CD4-positive, alpha-beta T cell (primary cell): ENCODE data around the gene HRK. TPM values are rescaled to one million over a fixed set of nuclear protein-coding genes. Genes with fewer than 3 reads are reported as not detected.

Experiments used
- ATAC-seq: fragments of 200-7000 bp; cut with Tn5 transposase; one replicate; pipeline ENCODE4 v1.10.0; 2022; ENCODE audit warnings: mild to moderate bottlenecking; ENCODE audit not compliant: poor library complexity
- CTCF ChIA-PET: fragments of 350-600 bp; sonication (Branson Sonifier 250); formaldehyde crosslinking; loops from one replicate; lab custom pipeline; 2021; ENCODE audit warnings: antibody characterized with exemption, inconsistent platforms; lab: Charles Lee
- POLR2A ChIA-PET: fragments of 350-600 bp; sonication (Branson Sonifier 250); formaldehyde crosslinking; loops from one replicate; lab custom pipeline; 2021; ENCODE audit warnings: antibody characterized with exemption, inconsistent platforms; lab: Charles Lee
- DNase-seq, 14 experiments: peaks; one replicate each; pipeline ENCODE4 v3.0.0-alpha.2; 2013 to 2020; ENCODE audit warnings: mixed read lengths in 2 of 14
- H3K27ac ChIP-seq, 2 donors: one replicate each; pipeline versions ENCODE4 v1.5.1 to v1.7.0; 2013; ENCODE audit warnings: low read length in 2 of 2, low read depth in 1 of 2, mild to moderate bottlenecking in 1 of 2
- H3K27me3 ChIP-seq, 2 experiments: 1 replicate in 1 of 2; 2 replicates in 1 of 2; pipeline versions ENCODE4 v1.6.1 to v1.7.0; 2013; ENCODE audit warnings: low read length in 2 of 2, control low read depth in 1 of 2, mild to moderate bottlenecking in 1 of 2, moderate library complexity in 1 of 2; ENCODE audit not compliant: insufficient read depth in 2 of 2, control insufficient read depth in 1 of 2
- H3K36me3 ChIP-seq: one replicate; pipeline ENCODE4 v1.6.1; 2013; ENCODE audit warnings: low read length, control low read depth; ENCODE audit not compliant: insufficient read depth
- H3K4me1 ChIP-seq: one replicate; pipeline ENCODE4 v1.6.1; 2013; ENCODE audit warnings: low read length, control low read depth; ENCODE audit not compliant: insufficient read depth
- H3K4me3 ChIP-seq: one replicate; pipeline ENCODE4 v1.5.1; 2013; ENCODE audit warnings: mild to moderate bottlenecking, low read length, moderate library complexity
- H3K9me3 ChIP-seq, 2 experiments: 1 replicate in 1 of 2; 2 replicates in 1 of 2; pipeline versions ENCODE4 v1.6.1 to v1.7.0; 2013; ENCODE audit warnings: low read length in 2 of 2, mild to moderate bottlenecking in 2 of 2, control low read depth in 1 of 2, moderate library complexity in 1 of 2; ENCODE audit not compliant: control insufficient read depth in 1 of 2, insufficient read depth in 1 of 2
- H3K27ac Mint-ChIP-seq: one replicate; pipeline ENCODE4 v1.8.0; 2020; ENCODE audit warnings: mixed read lengths
- H3K27me3 Mint-ChIP-seq: one replicate; pipeline ENCODE4 v1.8.0; 2021; ENCODE audit warnings: mixed read lengths
- H3K36me3 Mint-ChIP-seq: one replicate; pipeline ENCODE4 v1.8.0; 2021; ENCODE audit warnings: low read depth, mixed read lengths
- H3K4me1 Mint-ChIP-seq: one replicate; pipeline ENCODE4 v1.8.0; 2021; ENCODE audit warnings: low read depth, mixed read lengths
- H3K4me3 Mint-ChIP-seq: one replicate; pipeline ENCODE4 v1.8.0; 2020; ENCODE audit warnings: mild to moderate bottlenecking, mixed read lengths
- H3K9me3 Mint-ChIP-seq: one replicate; pipeline ENCODE4 v1.8.0; 2020; ENCODE audit warnings: mixed read lengths
- intact Hi-C, 2 experiments: fragments of 100-400 bp; cut with DNase I in 1 of 2; cut with micrococcal nuclease in 1 of 2; formaldehyde crosslinking; loops; one replicate each; pipeline versions ENCODE4 v1.15.1 to v1.9.0; 2023 to 2025; cut with DNase I, micrococcal nuclease
- total RNA-seq, 174 experiments: library from RNA in 2 of 174; stranded (reverse) in 2 of 174; gene quantifications; one replicate each; pipeline ENCODE4 v1.2.3 and lab custom pipeline; 2021 to 2026
- TF ChIP-seq, protein P1 (sequence below): fragments of 200-600 bp; IDR thresholded peaks from one replicate; pipeline ENCODE4 v1.8.0; 2022; ENCODE audit warnings: antibody characterized with exemption, mild to moderate bottlenecking

HRK gene
- total RNA-seq, 2 experiments from 2014 or later: not detected

DNA sequence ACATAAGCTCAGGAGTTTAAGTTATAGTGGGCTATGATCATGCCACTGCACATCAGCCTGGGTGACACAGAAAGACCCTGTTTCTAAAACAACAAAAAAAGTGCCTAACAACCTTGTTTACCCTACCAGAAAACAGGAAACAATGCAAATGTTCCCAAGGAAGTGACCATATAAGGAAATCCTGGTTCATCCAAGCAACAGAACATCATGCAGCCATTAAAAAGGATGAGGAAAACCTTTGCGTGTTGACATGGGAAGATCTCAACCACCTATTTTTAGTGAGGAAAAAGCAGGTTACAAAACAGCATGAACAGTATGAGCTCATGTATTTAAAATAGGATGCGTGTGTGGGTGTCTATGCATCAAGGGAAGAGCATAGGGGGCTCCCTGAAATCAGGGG, 13.7 kb downstream of the HRK start:
- Mint-ChIP-seq H3K9me3 (no peaks in the 10 kb centered on the region), H3K36me3 (no peaks in the 10 kb centered on the region), H3K27ac (no peak overlapping the region), H3K4me1 (peaks cover under 1% of the 10 kb centered on the region), H3K4me3 (no peak overlapping the region), H3K27me3 (peaks cover 13% of the 10 kb centered on the region)
- TF ChIP-seq, protein P1, sequence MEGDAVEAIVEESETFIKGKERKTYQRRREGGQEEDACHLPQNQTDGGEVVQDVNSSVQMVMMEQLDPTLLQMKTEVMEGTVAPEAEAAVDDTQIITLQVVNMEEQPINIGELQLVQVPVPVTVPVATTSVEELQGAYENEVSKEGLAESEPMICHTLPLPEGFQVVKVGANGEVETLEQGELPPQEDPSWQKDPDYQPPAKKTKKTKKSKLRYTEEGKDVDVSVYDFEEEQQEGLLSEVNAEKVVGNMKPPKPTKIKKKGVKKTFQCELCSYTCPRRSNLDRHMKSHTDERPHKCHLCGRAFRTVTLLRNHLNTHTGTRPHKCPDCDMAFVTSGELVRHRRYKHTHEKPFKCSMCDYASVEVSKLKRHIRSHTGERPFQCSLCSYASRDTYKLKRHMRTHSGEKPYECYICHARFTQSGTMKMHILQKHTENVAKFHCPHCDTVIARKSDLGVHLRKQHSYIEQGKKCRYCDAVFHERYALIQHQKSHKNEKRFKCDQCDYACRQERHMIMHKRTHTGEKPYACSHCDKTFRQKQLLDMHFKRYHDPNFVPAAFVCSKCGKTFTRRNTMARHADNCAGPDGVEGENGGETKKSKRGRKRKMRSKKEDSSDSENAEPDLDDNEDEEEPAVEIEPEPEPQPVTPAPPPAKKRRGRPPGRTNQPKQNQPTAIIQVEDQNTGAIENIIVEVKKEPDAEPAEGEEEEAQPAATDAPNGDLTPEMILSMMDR: no peak
- no peaks in the 10 kb centered on the region for H3K36me3 ChIP-seq
- H3K4me3 ChIP-seq: no peak overlapping the region
- ATAC-seq (no peak), DNase-seq (no peak)
- intact Hi-C loops: no loop called here
- H3K27me3 ChIP-seq: no peaks in the 10 kb centered on the region
- CTCF ChIA-PET: no interaction called here
- no peaks in the 10 kb centered on the region for H3K9me3 ChIP-seq
- POLR2A ChIA-PET: no interaction called here
- H3K27ac ChIP-seq: no peak overlapping the region
- H3K4me1 ChIP-seq: no peaks in the 10 kb centered on the region

- ATAC-seq (no peak), DNase-seq (no peak)
- TF ChIP-seq, protein P1: no peak
- peaks cover 16% of the 10 kb centered on the region for H3K27me3 Mint-ChIP-seq
- Histone ChIP-seq H3K27me3 (no peaks in the 10 kb centered on the region), H3K4me1 (peaks cover 4% of the 10 kb centered on the region), H3K27ac (no peak overlapping the region), H3K9me3 (no peaks in the 10 kb centered on the region), H3K36me3 (no peaks in the 10 kb centered on the region), H3K4me3 (no peak overlapping the region)
- intact Hi-C loops: no loop called here
- CTCF ChIA-PET: no interaction called here
- peaks cover 3% of the 10 kb centered on the region for H3K9me3 Mint-ChIP-seq
- POLR2A ChIA-PET: no interaction called here
- H3K27ac Mint-ChIP-seq: no peak overlapping the region
- H3K4me3 Mint-ChIP-seq: no peak overlapping the region
- H3K4me1 Mint-ChIP-seq: no peaks in the 10 kb centered on the region
- H3K36me3 Mint-ChIP-seq: no peaks in the 10 kb centered on the region
These were observed 16.7 kb downstream of the HRK start for GRCh38 chr12:116864371-116865160.

- peaks cover 0 to 3% of the 10 kb centered on the region in 2 experiments for H3K27me3 ChIP-seq
- H3K36me3 ChIP-seq: no peaks in the 10 kb centered on the region
- CTCF ChIA-PET: interaction anchor here (0.5 to 0.9 kb wide), 2 partner anchors 28 to 160 kb away, joined by 3 to 4 read pairs; no protein-coding TSS in a partner anchor
- no peak overlapping the region for H3K4me3 ChIP-seq
- H3K27ac ChIP-seq: no peak overlapping the region
- Mint-ChIP-seq H3K4me3 (no peak overlapping the region), H3K27ac (no peak overlapping the region), H3K36me3 (no peaks in the 10 kb centered on the region), H3K4me1 (no peaks in the 10 kb centered on the region), H3K9me3 (peaks cover 3% of the 10 kb centered on the region), H3K27me3 (peaks cover 26% of the 10 kb centered on the region)
- POLR2A ChIA-PET: no interaction called here
- peaks cover 4% of the 10 kb centered on the region for H3K4me1 ChIP-seq
- intact Hi-C loops: no loop called here
- H3K9me3 ChIP-seq: peaks cover 0 to under 1% of the 10 kb centered on the region in 2 experiments
- TF ChIP-seq, protein P1: no peak
- no peak for DNase-seq
- no peak for ATAC-seq
These were observed 17.9 kb downstream of the HRK start for GRCh38 chr12:116863275-116863767.
